22Rv1 (cell line): ENCODE data around the gene EXOC4.

ENCODE experiments used
- H3K27ac ChIP-seq: fragments of 450-650 bp; 2 replicates; pipeline ENCODE4 v1.5.1; 2017
- ZFX ChIP-seq: fragments of 450-650 bp; IDR thresholded peaks from 2 replicates; pipeline ENCODE4 v1.6.1; 2017; ENCODE audit warnings: antibody characterized with exemption, borderline replicate concordance
- TF ChIP-seq, protein P1 (sequence below): fragments of 450-650 bp; IDR thresholded peaks from 2 replicates; pipeline ENCODE4 v1.5.1; 2017; ENCODE audit warnings: mild to moderate bottlenecking

EXOC4 gene

DNA sequence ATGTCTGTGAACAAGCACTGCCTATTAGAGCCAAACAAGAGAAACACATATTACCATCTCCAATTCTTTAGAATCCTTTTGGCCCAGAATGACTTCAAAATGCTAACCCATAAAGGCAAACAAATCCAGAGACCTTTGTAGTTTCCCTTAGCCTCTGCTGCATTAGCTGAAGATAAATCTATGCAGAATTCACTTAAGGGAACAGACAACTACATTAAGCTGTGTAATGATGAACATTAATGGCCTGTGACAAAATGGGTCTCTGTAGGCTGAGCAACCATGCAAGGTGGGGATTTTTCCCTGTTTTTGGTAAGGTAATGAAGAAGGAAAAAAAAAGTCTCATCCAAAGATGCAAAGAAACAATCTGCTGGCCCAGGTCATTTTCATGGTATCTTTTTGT is 411.6 kb downstream of the EXOC4 start:
- TF ChIP-seq, protein P1, sequence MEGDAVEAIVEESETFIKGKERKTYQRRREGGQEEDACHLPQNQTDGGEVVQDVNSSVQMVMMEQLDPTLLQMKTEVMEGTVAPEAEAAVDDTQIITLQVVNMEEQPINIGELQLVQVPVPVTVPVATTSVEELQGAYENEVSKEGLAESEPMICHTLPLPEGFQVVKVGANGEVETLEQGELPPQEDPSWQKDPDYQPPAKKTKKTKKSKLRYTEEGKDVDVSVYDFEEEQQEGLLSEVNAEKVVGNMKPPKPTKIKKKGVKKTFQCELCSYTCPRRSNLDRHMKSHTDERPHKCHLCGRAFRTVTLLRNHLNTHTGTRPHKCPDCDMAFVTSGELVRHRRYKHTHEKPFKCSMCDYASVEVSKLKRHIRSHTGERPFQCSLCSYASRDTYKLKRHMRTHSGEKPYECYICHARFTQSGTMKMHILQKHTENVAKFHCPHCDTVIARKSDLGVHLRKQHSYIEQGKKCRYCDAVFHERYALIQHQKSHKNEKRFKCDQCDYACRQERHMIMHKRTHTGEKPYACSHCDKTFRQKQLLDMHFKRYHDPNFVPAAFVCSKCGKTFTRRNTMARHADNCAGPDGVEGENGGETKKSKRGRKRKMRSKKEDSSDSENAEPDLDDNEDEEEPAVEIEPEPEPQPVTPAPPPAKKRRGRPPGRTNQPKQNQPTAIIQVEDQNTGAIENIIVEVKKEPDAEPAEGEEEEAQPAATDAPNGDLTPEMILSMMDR = no peak
- TF ChIP-seq ZFX = no peak
- H3K27ac ChIP-seq = no peak overlapping the region

DNA sequence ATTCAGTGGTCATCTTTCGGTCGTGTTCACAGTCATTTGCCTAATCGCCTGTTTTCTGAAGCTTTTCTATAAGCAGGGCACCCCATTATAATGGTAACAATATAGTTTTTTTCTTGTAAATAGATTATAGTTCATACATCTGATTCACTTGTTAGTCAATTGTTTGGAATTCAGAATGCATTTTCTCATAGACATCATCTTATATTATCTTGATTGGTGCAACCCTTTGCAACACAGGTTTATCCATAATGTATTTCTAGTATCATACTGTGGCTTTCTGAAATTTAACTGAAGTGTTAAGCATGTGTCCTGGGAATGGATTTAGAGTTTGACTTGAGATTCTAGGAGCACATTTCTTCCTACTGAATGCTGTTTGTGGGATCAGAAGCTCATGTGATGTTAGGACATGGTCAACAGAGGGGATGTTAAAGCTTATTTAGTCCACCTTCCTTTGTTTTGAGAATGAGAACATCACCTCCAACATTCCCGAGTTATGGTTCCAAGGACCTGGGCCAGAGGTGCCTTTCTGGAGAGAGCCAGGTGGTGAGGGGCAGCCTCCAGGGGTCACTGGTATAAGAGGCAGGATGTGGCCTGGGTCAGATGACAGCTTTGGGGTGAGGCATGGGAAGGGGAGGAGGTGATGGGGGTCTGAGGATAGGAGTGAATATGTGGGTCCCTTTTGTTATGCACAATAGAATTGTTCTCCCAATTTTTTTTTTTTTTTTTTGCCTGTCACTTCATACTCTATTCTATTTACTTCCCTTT is 415.6 kb downstream of the EXOC4 start:
- TF ChIP-seq ZFX = no peak
- TF ChIP-seq, protein P1 = no peak
- H3K27ac ChIP-seq = no peak overlapping the region

- TF ChIP-seq, protein P1 = no peak
- no peak for TF ChIP-seq ZFX
- H3K27ac ChIP-seq = no peak overlapping the region
These were observed 416.2 kb downstream of the EXOC4 start for GRCh38 chr7:133669061-133669455.

DNA sequence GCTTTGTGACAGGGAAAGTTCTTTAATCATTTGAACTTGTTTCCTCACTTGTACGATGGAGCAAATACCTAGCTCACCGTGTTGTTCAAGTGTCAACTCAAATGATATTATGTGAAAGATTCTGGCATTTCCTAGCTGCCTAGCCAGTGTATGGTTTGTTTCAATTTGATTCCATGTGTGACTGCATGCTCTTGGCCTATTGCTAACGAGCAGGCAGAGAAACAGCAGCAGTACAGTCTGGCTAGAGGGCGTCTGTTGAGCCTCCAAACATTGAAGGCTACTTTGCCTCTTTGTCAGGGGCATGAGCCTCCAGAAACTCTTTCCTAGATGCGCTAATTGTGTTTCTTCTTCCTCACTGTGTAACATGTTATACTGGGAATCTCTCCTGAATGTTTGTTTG is 417.4 kb downstream of the EXOC4 start:
- TF ChIP-seq, protein P1 = no peak
- no peak overlapping the region for H3K27ac ChIP-seq

GRCh38 chr7:133672866-133673265 is 420.0 kb downstream of the EXOC4 start:
- no peak overlapping the region for H3K27ac ChIP-seq
- TF ChIP-seq ZFX = no peak
- TF ChIP-seq, protein P1 = no peak

GRCh38 chr7:133674079-133674763 is 421.3 kb downstream of the EXOC4 start:
- TF ChIP-seq, protein P1 = no peak
- TF ChIP-seq ZFX = no peak
- no peak overlapping the region for H3K27ac ChIP-seq

DNA sequence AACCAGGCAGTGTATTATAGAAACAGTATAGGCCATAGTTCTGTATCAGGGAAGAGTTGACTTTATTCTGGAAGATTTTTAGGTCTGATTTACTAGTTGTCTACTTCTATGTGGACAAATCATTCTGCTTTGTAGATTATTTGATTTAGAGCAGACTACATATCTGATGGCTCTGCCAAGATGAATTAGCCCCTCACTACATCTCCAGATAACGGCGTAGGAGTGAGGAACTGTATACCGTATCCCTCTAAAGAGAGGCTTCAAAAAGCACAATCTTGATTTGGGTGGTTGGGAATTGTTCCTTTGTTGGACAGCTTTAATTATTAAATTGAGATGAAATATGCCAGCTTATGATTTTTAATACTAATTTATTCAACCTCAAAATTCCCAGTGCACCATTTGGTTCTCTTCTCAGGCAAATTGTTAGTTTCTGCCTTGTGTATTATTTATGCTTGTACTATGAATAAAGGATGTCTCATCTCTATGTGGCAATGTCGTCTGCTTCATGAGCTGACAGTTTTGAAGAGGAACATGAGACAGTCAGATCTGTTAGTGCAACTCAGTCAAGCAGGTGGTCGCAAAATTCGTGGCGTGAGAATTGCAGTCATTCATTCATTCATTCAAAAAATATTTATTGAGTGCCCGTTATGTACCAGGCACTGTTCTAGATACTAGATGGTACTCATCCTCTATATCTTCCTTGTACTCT is 422.8 kb downstream of the EXOC4 start:
- H3K27ac ChIP-seq = no peak overlapping the region
- no peak for TF ChIP-seq ZFX
- TF ChIP-seq, protein P1 = no peak
